Measurements from ENCODE around the gene DDR1.

DNA sequence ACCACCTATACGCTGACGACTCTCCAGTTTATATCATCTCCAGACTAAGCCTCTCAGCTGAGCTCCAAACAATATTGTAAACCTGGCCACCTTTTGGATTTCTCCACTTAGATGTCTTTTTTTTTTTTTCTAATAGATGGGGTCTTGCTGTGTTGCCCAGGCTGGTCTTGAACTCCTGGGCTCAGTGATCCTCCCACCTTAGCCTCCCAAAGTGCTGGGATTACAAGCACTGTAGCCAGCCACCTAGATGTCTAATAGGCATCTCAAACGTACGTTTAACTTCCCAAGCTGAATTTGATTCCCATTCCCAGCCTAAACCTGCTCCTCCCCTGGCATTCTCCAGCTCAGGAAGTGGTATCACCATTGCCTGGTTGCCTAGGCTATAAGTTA lies 5.2 kb downstream of the DDR1 start:
- TF ChIP-seq, protein P1, sequence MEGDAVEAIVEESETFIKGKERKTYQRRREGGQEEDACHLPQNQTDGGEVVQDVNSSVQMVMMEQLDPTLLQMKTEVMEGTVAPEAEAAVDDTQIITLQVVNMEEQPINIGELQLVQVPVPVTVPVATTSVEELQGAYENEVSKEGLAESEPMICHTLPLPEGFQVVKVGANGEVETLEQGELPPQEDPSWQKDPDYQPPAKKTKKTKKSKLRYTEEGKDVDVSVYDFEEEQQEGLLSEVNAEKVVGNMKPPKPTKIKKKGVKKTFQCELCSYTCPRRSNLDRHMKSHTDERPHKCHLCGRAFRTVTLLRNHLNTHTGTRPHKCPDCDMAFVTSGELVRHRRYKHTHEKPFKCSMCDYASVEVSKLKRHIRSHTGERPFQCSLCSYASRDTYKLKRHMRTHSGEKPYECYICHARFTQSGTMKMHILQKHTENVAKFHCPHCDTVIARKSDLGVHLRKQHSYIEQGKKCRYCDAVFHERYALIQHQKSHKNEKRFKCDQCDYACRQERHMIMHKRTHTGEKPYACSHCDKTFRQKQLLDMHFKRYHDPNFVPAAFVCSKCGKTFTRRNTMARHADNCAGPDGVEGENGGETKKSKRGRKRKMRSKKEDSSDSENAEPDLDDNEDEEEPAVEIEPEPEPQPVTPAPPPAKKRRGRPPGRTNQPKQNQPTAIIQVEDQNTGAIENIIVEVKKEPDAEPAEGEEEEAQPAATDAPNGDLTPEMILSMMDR (IDR thresholded peaks at IDR 0.05; ENCODE audit: poor library complexity, severe bottlenecking): no peak
- no peak for TF ChIP-seq TAF1 (IDR thresholded peaks at IDR 0.05; ENCODE audit: low read depth)
- TF ChIP-seq EZH2 (IDR thresholded peaks at IDR 0.05; ENCODE audit: borderline replicate concordance, insufficient read depth, low read length, poor library complexity, severe bottlenecking): no peak
- TF ChIP-seq POLR2AphosphoS5 (IDR thresholded peaks at IDR 0.05): no peak
- TF ChIP-seq EP300 (conservative IDR thresholded peaks at IDR 0.05; ENCODE audit: poor library complexity, severe bottlenecking): no peak
- TF ChIP-seq REST (IDR thresholded peaks at IDR 0.05; ENCODE audit: borderline replicate concordance): no peak
- TF ChIP-seq SMC3 (conservative IDR thresholded peaks at IDR 0.05; ENCODE audit: poor library complexity): no peak
